Measurements from ENCODE around the gene SSH2.

- TF ChIP-seq CTCF (conservative IDR thresholded peaks at IDR 0.05) (no peak), EZH2 (IDR thresholded peaks at IDR 0.05; ENCODE audit: low read depth) (no peak)
Measured at GRCh38 chr17:29677221-29677791, 252.7 kb downstream of the SSH2 start.
